ENCODE measurements around the gene SCUBE1.

DNA sequence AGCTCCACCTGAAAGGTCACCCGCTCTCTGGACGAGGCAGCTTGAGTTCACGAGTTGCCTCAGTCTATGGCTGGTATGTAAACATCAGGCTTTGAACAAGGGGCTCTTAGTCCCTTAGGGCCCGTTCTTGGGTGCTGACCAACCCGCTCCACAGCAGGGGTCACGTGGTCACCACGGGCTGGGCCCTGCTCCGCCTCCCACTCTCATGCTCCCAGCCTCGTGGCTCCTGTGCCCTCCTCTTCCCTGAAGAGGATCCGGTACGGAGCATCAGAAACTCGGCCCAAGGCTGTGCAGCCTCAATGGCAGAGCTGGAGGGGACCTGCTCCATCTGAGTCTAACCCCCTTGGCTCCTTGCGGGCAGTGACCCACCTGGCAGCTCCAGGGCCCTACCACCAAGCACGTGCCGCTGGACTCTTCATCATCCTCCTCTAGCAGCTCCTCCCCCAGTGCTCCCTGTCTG is 102.0 kb downstream of the SCUBE1 start:
- no peak for TF ChIP-seq POLR2A (IDR thresholded peaks at IDR 0.05)
- TF ChIP-seq POLR2AphosphoS5 (IDR thresholded peaks at IDR 0.05): no peak
